ENCODE data around the gene SLC9A3.
"Not testable (repeated sequence)": the region's sequence is repeated elsewhere in the genome, so short reads cannot be mapped to it uniquely, and the experiment has no call there.

The SLC9A3 gene

DNA sequence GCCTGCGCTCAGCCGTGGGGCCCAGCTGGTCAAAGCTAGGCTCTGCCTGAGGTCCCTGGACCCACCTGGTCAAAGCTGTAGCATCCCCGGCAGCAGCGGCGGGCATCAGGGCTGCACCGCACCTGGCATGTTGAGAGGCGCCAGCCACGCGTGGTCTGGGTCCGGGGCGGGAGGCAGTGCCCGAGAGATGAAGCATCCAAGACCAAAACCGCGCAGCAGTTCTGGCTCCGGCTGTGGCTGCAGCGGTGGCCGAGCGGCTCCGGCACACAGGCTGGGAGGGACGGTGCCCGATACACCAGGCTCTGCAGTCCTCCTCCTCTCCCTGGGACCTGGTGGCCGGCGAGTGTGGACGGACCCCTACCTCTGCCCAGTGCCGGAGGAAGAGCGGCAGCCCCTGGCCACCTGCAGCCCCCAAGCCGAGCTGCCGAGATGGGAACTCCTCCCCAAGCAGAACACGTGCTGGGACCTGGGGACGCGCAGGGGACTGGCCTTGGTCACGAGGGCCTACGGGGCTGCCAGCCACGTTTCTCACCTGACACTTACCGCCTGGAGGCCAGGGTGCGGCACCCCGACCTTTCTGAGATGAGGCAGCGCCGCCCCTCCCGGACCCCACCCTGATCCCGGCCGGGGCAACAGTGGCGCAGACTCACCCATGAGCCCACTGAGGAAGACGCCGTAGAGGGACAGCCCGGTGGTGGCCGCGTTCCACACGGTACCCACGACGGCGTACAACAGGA, 33.0 kb downstream of the SLC9A3 start:
- DNase-seq (ENCODE audit: low read depth in 2 of 2, low spot score in 1 of 2) = no peak

DNA sequence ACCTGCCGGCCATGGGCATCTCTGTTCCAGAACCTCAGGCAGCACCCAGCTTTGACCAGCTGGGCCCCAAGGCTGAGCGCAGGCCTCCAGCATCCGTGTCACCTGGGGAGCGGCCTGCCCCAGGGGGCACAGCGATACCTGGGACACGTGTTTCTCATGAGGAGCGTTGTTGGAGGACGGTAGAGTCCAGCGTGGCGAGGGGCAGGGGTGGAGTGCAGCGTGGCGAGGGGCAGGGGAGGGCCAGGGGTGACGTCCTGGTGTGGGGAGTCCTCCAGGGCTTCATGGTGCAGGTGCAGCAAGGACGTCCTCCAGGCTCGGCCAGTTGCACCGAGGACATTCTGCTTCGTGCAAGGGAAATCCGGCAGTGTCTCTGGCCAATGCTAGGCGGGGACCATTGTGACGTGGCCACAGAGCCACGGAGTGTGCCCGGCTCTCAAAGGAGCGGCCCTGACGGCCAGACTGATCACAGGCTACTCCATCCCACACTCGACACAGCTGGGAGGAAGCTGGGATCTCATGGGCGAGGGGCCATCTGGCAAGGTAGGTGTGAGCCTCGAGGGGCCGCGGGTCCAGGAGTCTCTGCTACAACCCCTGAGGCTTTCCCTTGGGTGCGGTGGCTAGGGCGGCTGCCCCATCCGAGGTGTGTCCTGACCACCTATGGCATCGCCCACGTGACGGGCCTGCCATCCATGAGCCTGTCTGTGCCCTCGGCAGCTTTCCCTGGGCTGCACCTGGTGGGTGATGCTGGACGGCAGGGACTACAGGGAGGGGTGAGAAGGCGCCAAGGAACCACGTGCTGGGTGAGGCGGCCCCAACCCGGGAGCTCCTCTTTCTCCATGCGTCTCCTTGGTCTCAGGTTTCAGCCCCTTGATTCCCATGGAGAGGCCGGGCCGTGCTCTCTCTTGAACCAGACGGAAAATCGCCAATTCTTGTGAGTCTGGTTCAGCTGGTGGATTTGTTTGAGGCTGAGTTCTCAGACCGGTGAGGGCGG, 33.8 kb downstream of the SLC9A3 start:
- DNase-seq (ENCODE audit: low read depth in 2 of 2, low spot score in 1 of 2) = no peak

DNA sequence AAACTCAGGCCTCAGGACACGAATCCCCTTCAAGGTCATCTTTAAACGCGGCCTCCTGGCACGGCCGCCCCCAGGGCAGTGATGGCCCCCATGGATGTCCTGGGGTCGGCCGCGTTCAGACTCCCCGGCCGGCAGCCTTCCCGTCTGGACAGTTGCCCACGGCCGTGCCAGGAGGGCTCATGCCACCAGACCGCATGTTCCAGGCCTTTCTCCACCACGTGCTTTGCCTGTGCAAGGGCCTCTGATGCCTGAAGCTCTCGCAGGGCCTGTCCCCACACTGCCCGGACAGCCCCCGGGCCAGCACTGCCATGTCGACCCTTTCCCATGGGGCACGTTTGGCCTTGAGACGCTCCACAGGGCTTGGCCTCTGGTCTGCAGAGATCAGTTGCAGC, 34.6 kb downstream of the SLC9A3 start:
- DNase-seq (ENCODE audit: low read depth in 2 of 2, low spot score in 1 of 2) = no peak

DNA sequence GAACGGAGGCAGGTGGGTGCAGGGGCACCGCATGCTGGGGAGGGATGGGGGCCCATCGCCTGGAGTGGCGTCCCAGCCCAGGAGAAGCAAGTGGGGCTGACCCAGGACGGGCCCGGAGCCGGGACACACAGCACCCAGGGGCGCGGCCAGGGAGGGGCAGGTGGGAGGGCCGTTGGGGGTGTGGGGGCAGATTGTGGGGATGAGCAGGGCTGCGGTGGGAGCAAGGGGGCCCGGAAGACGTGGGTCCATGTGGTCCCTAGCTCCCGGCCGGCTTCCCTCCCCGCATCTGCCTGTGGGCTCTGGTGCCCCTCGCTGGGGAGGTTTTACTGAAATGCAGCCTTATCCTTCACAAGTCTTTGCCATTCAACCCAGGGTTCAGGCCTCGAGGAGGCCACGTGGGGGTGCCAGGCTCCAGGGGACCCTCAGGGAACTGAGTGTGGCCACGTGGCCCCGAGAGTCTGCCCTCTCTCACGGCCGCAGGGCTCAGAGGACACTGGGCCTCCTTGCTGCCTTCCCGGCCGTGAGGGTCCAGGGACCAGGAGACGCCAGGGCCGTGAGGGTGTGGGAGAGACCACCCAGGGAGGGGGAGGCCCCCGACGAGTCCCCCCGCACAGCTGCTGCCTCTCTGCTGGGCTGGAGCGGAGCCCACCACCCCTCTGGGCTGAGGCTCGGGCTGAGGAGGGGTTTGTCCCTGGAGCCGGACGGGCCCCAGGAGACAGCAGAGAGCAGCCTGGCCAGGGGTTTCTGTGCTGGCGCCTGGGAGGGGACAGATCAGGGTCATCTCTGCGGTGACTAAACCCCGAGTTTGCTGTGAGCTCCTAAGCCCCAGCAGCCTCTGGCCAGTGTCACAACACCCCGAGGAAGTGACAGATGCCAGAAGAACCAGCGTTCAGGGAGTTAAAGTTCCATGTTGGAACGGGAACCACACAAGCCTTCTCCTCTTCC, 35.2 kb downstream of the SLC9A3 start:
- no peak for DNase-seq (ENCODE audit: low read depth in 2 of 2, low spot score in 1 of 2)

DNA sequence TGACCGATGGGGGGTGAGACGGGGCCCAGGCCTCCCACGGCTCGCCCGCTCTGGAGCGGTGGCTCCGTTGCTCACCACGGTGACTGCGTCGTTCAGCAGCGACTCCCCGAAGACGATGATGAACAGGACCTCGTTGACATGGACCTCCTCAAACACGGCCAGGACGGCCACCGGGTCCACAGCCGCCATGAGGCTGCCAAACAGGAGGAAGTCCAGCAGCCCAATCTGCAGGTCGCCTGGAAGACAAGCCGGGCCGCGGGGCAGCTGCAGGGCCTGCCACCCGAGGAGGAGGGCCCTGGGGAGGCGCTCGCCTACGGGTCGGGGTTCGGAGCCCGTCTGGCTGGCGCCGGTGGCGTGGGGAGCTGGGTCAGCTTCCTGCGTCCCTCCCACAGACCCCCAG, 36.0 kb downstream of the SLC9A3 start:
- no peak for DNase-seq (ENCODE audit: low read depth in 2 of 2, low spot score in 1 of 2)

DNA sequence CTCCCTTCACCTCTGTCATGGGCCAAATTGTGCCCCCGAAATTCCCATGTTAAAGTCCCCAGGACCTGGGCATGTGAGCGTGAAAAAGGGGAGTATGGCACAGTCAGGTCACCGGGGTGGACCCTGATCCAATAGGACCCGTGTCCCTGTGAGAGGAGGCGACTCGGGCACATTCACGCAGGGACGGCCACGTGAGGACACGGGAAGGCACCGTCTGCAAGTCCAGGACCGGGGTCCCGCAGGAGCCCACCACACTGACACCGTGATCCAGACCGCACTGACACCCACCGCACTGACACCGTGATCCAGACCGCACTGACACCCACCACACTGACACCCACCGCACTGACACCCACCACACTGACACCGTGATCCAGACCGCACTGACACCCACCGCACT, 37.7 kb downstream of the SLC9A3 start:
- not testable (repeated sequence) for DNase-seq (ENCODE audit: low read depth in 2 of 2, low spot score in 1 of 2)

DNA sequence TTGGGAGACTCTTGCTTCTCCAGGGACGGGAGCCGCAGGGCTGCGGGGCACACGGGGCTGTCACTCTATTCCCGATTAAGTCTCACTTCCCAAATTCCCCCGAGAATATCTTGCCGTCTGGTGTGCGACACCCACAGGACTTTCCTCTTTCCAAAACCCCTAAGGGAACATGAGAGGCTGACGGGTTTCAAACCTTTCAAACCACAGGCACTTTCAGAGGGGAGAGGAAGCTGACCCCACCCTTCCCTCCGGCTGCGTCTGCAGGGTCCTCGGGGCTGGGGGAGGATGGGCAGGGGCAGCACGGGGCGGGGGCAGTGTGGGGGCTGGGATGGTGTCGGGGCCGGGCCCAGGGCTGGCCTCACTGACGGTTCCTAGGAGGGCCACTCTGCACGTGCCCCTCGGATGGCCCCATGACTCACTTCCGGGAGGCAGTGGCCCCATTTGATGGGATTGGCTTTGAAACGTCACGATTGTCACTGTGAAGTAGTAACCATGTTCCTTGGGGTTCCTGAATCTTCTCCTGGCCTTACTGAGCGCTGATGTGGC, 38.2 kb downstream of the SLC9A3 start:
- no peak for DNase-seq (ENCODE audit: low read depth in 2 of 2, low spot score in 1 of 2)

DNA sequence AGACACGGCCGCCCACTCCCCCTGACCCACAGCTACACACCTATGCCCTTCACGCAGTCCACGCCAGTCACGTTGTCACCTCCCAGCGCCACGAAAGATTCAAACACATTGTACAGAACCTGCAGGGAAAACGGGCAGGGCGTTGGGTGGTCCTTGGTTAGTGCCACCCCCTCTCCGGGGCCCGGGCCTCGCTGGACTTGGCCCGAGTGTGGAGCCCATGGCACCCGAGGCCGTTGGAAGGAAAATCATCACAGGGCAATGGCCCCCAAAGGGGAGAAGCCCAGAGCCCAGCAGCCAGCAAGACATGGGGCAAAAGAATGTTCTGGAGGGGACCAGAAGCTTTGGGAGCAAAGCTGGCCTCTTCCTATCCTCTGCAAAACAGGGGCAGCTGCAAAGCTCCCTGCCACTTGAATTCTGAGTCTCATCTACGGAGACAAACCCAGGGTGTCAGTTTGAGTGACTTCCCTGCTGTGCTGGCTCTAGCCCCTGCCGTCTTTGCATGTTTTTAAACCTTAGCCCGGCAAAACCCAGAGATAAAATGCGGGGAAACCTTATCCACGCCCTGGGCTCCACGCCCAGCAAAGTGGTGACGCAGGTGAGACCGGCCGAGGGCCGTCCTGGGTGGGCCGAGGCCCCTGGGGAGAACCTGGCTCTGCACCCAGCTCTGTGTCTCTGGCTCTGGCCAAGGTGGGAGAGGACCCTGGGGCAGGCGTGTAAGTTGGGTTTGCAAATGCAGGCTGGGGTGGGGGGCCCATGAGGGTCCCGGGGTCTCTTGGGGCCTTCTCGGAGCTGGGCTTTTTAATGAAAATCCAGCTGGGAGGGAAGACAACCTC, 38.9 kb downstream of the SLC9A3 start:
- no peak for DNase-seq (ENCODE audit: low read depth in 2 of 2, low spot score in 1 of 2)

DNA sequence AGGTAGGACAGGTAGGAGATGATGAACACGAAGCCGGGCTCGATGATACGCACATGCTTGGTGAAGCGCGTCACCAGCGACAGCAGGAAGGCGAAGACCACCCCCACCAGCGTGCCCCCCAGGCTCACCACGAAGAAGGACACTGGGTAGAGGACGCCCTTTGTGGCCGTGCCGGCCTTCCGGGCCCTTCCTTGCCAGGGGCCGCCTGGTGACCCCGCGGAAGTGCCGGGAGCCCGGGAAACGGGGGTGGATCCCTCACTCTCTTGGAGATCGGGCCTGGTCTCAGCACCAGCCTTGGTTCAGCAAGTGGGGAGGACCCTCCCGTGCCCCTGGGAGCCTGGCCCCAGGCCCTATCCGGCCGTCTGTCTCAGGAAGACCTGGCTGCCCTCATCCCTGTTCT, 39.7 kb downstream of the SLC9A3 start:
- DNase-seq (ENCODE audit: low read depth in 2 of 2, low spot score in 1 of 2) = no peak

DNA sequence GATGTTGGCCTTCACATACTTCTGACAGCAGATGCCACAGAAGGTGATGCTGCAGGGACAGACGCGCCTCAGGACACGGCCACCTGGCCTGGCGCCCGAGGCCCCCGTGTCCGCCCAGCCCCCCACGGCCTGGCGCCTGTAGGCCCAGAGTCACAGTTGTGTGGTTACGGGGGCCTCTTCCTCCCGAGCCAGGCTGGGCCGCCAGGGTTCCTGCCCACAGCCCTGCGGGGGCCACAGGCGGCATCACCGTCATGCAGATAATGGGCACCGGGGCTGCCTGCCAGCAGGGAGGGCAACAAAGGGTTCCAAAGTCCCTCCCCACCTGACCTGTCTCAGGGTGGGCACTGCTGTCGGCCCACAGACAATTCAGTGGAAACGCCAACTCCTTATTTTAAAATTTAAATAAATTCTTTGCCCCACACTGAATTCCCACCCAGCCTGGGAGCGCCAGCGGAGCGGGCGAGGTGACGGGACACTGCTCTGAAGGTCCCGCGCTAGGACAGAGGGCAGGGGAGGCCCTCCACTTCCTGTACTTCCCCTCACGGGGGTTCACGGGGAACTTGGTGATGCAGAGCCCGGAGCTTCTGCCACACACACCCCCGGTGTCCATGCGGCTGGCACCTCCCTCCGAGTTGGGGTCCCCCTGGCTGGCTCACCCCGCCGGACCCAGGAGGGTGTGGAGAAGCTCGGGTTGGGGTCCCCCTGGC, 40.7 kb downstream of the SLC9A3 start:
- DNase-seq (ENCODE audit: low read depth in 2 of 2, low spot score in 1 of 2) = no peak

DNA sequence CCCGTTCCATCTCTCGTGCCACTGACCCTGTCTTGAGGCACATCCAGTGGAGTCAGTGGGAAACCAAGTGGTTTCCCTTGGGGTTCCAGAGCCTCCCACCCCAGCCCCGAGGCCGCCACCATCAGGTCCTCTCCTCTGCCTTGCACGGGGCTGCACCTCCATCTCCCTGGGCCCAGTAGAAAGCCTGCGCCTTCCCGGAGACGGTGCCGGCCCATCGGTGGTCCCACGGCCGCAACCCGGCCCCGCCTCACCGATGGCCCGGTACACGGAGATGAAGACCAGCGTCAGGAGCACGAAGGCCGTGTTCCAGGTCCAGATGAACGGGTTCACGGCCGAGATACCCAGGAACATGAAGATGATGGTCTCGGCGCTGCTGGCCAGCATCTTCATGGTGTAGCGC, 41.2 kb downstream of the SLC9A3 start:
- no peak for DNase-seq (ENCODE audit: low read depth in 2 of 2, low spot score in 1 of 2)

DNA sequence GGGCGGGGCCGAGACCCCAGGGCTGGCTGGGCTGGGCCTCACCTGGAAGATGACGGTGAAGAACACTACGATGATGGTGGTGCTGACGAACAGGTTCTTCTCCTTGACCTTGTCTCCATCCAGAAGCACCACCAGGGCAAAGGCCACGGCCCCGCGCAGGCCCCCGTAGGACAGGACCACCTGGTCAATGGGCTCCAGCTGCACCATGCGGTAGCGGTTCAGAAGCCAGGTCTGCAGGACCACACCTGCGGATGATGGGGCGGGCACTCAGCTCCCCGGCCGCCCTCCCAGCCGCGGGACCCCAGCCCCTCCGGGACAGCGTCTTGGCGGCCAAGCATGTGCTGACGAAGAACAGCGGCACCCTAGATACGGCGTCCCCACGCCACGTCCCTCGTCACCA, 41.7 kb downstream of the SLC9A3 start:
- DNase-seq (ENCODE audit: low read depth in 2 of 2, low spot score in 1 of 2) = no peak

DNA sequence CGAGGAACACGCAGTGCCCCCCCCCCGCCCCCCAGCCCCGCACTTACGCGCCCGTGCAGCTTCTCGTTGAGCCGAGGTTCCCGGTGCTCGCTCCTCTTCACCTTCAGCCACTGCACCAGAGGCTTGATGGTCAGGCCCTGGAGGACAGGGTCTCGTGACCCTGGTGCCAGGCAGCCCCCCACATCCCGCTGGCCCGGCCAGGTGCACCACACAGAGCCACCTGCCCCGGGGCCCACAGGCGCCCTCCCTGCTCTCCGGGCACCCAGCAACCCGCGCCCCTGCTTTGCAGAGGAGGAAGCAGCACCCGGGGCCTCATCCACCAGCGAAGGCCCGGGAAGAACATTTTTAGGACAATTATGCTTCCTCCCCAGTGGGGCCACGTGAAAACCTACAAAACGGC, 42.2 kb downstream of the SLC9A3 start:
- DNase-seq (ENCODE audit: low read depth in 2 of 2, low spot score in 1 of 2) = no peak

DNA sequence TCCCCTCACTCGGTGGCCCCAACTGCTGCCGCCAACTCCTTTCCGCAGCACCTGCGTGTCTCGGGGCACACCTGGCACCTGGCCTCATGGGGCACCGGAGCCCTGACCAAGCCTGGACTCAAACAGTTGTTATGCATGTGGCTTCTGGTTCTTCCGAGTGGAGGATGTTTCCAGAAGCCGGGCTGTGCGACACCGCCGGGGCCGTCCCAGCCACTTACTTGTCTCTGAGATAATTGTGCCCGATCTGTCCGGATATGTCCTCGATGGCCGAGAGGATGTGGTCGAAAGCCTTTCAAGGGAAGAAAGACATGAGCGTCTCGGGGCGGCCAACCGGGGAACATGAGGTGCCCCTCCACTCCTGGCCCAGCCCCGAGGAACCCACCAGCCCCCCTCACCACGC, 42.9 kb downstream of the SLC9A3 start:
- DNase-seq (ENCODE audit: low read depth in 2 of 2, low spot score in 1 of 2) = no peak

DNA sequence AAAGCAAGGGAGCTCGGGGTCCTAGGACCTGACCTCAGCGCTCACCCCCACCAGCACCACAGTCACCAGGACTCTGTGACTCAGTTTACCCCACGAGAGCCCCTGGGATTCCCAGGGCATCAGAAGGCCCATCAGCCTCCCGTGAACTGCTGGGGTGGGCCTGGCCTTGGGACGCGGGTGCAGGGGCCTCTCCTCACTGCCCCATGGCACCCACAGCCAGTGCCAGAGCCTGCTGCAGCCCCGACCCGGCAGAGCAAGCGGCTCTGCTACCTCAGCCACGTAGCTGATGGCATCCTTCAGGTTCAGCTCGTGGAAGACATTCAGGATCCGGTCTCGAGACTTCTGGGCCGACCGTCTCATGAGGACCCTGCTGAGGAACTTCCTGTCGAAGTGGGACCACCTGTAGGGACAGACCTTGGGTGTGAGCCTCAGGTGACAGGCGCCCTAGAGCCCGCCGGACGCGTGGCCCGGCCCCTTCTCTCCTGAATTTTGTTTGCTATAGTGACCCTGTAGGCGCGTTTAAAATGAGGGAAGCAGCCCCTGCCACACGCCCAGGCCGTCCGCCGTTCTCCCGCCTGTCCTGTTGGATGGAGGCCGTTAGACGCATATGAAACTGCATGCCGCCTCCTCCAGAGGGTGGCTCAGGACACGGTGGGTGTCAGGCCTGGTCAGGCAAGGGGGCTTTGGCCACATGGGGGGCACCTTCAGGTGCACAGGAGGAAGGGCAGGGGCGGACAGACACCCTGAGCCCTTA, 44.5 kb downstream of the SLC9A3 start:
- DNase-seq (ENCODE audit: low read depth in 2 of 2, low spot score in 1 of 2) = no peak

DNA sequence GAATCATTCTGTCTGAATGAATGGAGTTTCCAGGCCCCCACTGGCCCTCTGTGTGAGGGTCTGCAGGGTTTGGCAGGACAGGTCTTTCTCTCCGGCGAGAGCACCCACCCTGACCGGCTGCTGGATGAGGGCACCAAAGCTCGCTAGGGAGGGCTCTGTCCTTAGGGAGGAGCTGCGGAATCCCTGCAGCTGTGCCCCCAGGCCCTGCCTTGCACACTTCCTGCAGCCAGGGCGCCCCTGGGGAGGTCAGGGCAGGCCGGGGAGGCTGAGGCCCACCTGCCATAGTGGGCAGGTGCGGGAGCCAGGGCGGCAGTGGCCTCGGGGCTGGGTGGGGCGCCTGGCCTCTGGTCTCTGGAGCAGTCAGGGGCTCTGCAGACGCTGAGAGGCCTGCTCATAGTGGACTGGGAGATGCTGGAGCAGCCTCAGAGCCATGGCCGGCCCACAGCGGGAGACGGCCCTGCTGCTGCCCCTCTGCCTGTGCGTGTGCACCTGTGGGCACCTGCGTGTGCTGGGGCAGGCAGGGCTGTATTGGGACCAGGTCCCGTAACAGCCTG, 45.2 kb downstream of the SLC9A3 start:
- no peak for DNase-seq (ENCODE audit: low read depth in 2 of 2, low spot score in 1 of 2)

DNA sequence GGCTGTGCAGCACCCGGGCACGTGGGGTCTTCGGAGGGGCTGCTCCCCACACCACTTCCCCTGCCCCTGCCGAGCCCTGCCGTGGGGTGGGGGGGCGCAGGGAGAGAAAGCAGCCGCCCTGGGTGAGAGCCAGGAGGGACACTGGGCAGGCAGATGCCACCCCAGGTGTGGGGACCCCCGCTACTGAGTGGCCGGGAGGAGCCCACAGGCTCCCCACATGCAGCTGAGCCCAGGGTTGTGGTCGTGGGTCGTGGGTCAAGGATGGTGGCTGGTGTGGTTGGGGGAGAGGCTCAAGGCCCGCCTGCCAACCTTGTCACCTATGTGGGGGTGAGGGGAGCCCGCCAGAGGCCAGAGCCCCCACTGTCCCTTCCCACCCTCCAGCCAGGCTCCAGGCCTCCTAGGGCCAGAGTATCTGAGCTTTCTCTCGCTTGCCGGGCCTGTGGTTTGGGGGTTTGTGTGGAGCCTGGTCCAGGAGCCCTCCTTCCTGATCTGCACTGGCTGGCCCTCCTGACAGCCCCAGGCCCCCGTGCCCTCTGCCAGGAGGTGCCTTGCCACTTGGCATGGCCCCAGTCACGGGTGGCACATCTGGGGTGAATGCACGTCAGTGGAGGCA, 45.8 kb downstream of the SLC9A3 start:
- no peak for DNase-seq (ENCODE audit: low read depth in 2 of 2, low spot score in 1 of 2)

DNA sequence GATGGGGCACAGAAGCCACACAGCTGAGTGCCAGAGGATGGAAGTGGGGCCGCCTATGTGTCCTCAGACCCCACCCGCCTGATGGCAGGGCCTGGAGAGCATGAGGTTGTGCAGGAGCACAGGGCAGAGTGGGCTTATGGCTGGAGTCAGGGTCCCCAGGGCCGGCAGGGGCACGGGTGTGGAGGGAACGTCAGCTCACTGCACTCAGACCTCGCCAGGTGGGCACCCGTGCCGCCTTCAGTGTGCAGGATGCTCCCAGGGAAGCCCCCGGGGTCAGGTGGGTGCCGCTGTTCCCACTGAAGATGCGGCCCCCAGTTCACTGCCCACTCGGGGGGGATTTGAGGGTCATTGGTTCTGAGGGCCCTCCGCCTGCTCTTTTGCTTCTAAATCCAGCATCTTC, 46.4 kb downstream of the SLC9A3 start:
- no peak for DNase-seq (ENCODE audit: low read depth in 2 of 2, low spot score in 1 of 2)
